SK-N-SH (cell line): ENCODE results near the gene MAPK10. TPM values are rescaled to one million over a fixed set of nuclear protein-coding genes. Genes with fewer than 3 reads are reported as not detected.

Experiments used
- CTCF ChIA-PET: fragments of 300-600, 350-600 bp; formaldehyde crosslinking; extraction: SDS; loops from one replicate; lab custom pipeline; 2021; lab: Yijun Ruan, JAX
- POLR2A ChIA-PET: fragments of 350-600 bp; sonication (Branson Sonifier 250); formaldehyde crosslinking; extraction: SDS; loops from one replicate; lab custom pipeline; 2020; ENCODE audit warnings: antibody characterized with exemption, inconsistent platforms; lab: Yijun Ruan, JAX
- DNase-seq: peaks from one replicate; pipeline ENCODE4 v3.0.0; 2012
- H2AFZ ChIP-seq: fragments of 200-600 bp; sonication (generic); 2 replicates; pipeline ENCODE4 v1.8.1; 2016; ENCODE audit warnings: antibody characterized with exemption, mild to moderate bottlenecking, low read depth
- H3F3A ChIP-seq: fragments of 200-600 bp; sonication (generic); replicated peaks from 2 replicates; pipeline ENCODE3; 2016; ENCODE audit warnings: antibody characterized with exemption, mild to moderate bottlenecking; ENCODE audit not compliant: insufficient read depth
- H3K27ac ChIP-seq, 2 experiments: fragments of 200-500 bp in 1 of 2; fragments of 200-600 bp in 1 of 2; sonication (Bioruptor generic) in 1 of 2; sonication (generic), shearing (Covaris generic) in 1 of 2; 2 replicates each; pipeline versions ENCODE4 v1.5.1 to v1.6.1; 2014 to 2016; ENCODE audit warnings: low read depth in 2 of 2, inconsistent platforms in 1 of 2, low read length in 1 of 2, mild to moderate bottlenecking in 1 of 2, mixed read lengths in 1 of 2
- H3K27me3 ChIP-seq: fragments of 200-600 bp; sonication (generic), shearing (Covaris generic); 2 replicates; pipeline ENCODE4 v1.6.1; 2016; ENCODE audit warnings: mixed run types; ENCODE audit not compliant: insufficient read depth
- H3K36me3 ChIP-seq, 2 experiments: fragments of 200-500 bp in 1 of 2; fragments of 200-600 bp in 1 of 2; sonication (Bioruptor generic) in 1 of 2; sonication (generic) in 1 of 2; replicated peaks in 1 of 2; 2 replicates each; pipeline versions ENCODE3 to v1.5.1; 2014 to 2016; ENCODE audit warnings: low read length in 1 of 2, mild to moderate bottlenecking in 1 of 2; ENCODE audit not compliant: insufficient read depth in 2 of 2, control insufficient read depth in 1 of 2
- H3K4me1 ChIP-seq, 2 experiments: fragments of 200-500 bp in 1 of 2; fragments of 200-600 bp in 1 of 2; sonication (Bioruptor generic) in 1 of 2; sonication (generic), shearing (Covaris generic) in 1 of 2; 2 replicates each; pipeline versions ENCODE4 v1.5.1 to v1.6.1; 2014 to 2016; ENCODE audit warnings: low read depth in 1 of 2, low read length in 1 of 2, mixed run types in 1 of 2; ENCODE audit not compliant: insufficient read depth in 2 of 2, control insufficient read depth in 1 of 2
- H3K4me2 ChIP-seq: fragments of 200-600 bp; sonication (generic), shearing (Covaris generic); 2 replicates; pipeline ENCODE4 v1.6.1; 2017; ENCODE audit warnings: mixed run types
- H3K4me3 ChIP-seq, 2 experiments: fragments of 200-500 bp in 1 of 2; fragments of 200-600 bp in 1 of 2; sonication (Bioruptor generic) in 1 of 2; sonication (generic), shearing (Covaris generic) in 1 of 2; 2 replicates each; pipeline versions ENCODE4 v1.5.1 to v1.8.1; 2014 to 2016; ENCODE audit warnings: low read depth in 2 of 2, inconsistent platforms in 1 of 2, low read length in 1 of 2, mild to moderate bottlenecking in 1 of 2, mixed read lengths in 1 of 2, moderate library complexity in 1 of 2
- H3K79me2 ChIP-seq: fragments of 200-600 bp; sonication (generic); 2 replicates; pipeline ENCODE4 v1.8.1; 2017; ENCODE audit warnings: mild to moderate bottlenecking; ENCODE audit not compliant: insufficient read depth
- H3K9ac ChIP-seq: fragments of 200-600 bp; sonication (generic); 2 replicates; pipeline ENCODE4 v1.6.1; 2017; ENCODE audit warnings: mixed run types
- H3K9me2 ChIP-seq: fragments of 200-600 bp; sonication (generic); 2 replicates; pipeline ENCODE4 v1.6.1; 2017; ENCODE audit warnings: mixed run types
- H3K9me3 ChIP-seq: fragments of 200-600 bp; sonication (generic); 2 replicates; pipeline ENCODE4 v1.6.1; 2017; ENCODE audit warnings: mixed run types, mild to moderate bottlenecking, moderate library complexity
- H4K20me1 ChIP-seq: fragments of 200-600 bp; sonication (generic); 2 replicates; pipeline ENCODE4 v1.6.1; 2017; ENCODE audit warnings: mild to moderate bottlenecking, mixed run types; ENCODE audit not compliant: insufficient read depth
- ELF1 ChIP-seq: IDR thresholded peaks from 2 replicates; pipeline ENCODE4 v1.4.0; 2012
- FOSL2 ChIP-seq: IDR thresholded peaks from 2 replicates; pipeline ENCODE4 v1.4.0; 2012; ENCODE audit warnings: low read depth, mild to moderate bottlenecking, moderate library complexity, borderline replicate concordance
- FOXJ3 ChIP-seq: sonication (generic); formaldehyde crosslinking; IDR thresholded peaks from 2 replicates; pipeline ENCODE4 v1.5.1; 2020; ENCODE audit warnings: mild to moderate bottlenecking, missing genetic modification reagents
- MXI1 ChIP-seq: IDR thresholded peaks from 2 replicates; pipeline ENCODE4 v1.6.1; 2012; ENCODE audit warnings: mild to moderate bottlenecking, low read depth, low read length, improper control_type of control experiment
- NFIC ChIP-seq: IDR thresholded peaks from 2 replicates; pipeline ENCODE4 v1.4.0; 2012; ENCODE audit warnings: borderline replicate concordance
- PBX3 ChIP-seq: IDR thresholded peaks from 2 replicates; pipeline ENCODE4; 2012
- POLR2AphosphoS5 ChIP-seq: IDR thresholded peaks from 2 replicates; pipeline ENCODE4 v1.6.1; 2012; ENCODE audit warnings: low read depth, low read length
- RCOR1 ChIP-seq: fragments of 150-350 bp; IDR thresholded peaks from 2 replicates; pipeline ENCODE4 v1.6.1; 2017; ENCODE audit warnings: antibody characterized with exemption, low read length
- REST ChIP-seq: IDR thresholded peaks from 2 replicates; pipeline ENCODE4 v1.6.1; 2012; ENCODE audit warnings: mild to moderate bottlenecking, low read depth, low read length, moderate library complexity
- RXRA ChIP-seq: IDR thresholded peaks from 2 replicates; pipeline ENCODE4 v1.4.0; 2012; ENCODE audit warnings: low read depth, mild to moderate bottlenecking, borderline replicate concordance
- SIN3A ChIP-seq: IDR thresholded peaks from 2 replicates; pipeline ENCODE4 v1.6.1; 2012; ENCODE audit warnings: low read depth, mild to moderate bottlenecking, low read length, moderate library complexity, borderline replicate concordance
- SMC3 ChIP-seq: IDR thresholded peaks from 2 replicates; pipeline ENCODE4 v1.6.1; 2012; ENCODE audit warnings: low read depth, low read length, improper control_type of control experiment
- TAF1 ChIP-seq: IDR thresholded peaks from 2 replicates; pipeline ENCODE4 v1.6.1; 2012; ENCODE audit warnings: low read depth, mild to moderate bottlenecking, low read length, moderate library complexity, borderline replicate concordance
- TCF12 ChIP-seq: IDR thresholded peaks from 2 replicates; pipeline ENCODE4 v1.4.0; 2012
- TEAD4 ChIP-seq: IDR thresholded peaks from 2 replicates; pipeline ENCODE4 v1.4.0; 2012; ENCODE audit warnings: mild to moderate bottlenecking, borderline replicate concordance; ENCODE audit not compliant: insufficient read depth
- USF1 ChIP-seq: IDR thresholded peaks from 2 replicates; pipeline ENCODE4 v1.4.0; 2012; ENCODE audit warnings: low read depth, borderline replicate concordance
- USF2 ChIP-seq: fragments of 150-350 bp; IDR thresholded peaks from 2 replicates; pipeline ENCODE4 v1.6.1; 2017; ENCODE audit warnings: antibody characterized with exemption, low read length, low read depth, borderline replicate concordance
- YY1 ChIP-seq: IDR thresholded peaks from 2 replicates; pipeline ENCODE4 v1.4.0; 2012; ENCODE audit warnings: low read depth, mild to moderate bottlenecking
- ZBTB33 ChIP-seq: IDR thresholded peaks from 2 replicates; pipeline ENCODE4 v1.4.0; 2012; ENCODE audit warnings: low read depth, borderline replicate concordance
- WGBS: methylation state at CpG from one replicate; pipeline ENCODE4 v1.1.6; 2017; ENCODE audit warnings: low lambda C conversion rate; 5-methylcytosine and 5-hydroxymethylcytosine counted together
- polyA plus RNA-seq, 3 experiments: library from polyadenylated mRNA; depleted of rRNA; stranded (reverse); fragments of >200 nt; gene quantifications; 2 replicates each; pipeline ENCODE4 v1.2.3, GENCODE V29; 2012

MAPK10 gene
- polyA plus RNA-seq, 1 of the 3 experiments (the other 2 are of a cell fraction) = 8.1 TPM

- 29% methylated on average over 1 of the region's 1 CpG for WGBS
- no peaks in the 10 kb centered on the region for H4K20me1 ChIP-seq
Measured at GRCh38 chr4:86333236-86333635, 26.6 kb downstream of the MAPK10 start.

More at GRCh38 chr4:86333236-86333635, 26.6 kb downstream of the MAPK10 start:
- H3K4me2 ChIP-seq = no peak overlapping the region
- DNase-seq = no peak
- H3K36me3 ChIP-seq = no peaks in the 10 kb centered on the region
- H2AFZ ChIP-seq = no peak overlapping the region
- POLR2A ChIA-PET = no interaction called here
- H3K79me2 ChIP-seq = no peaks in the 10 kb centered on the region
- TF ChIP-seq POLR2AphosphoS5 (no peak), FOXJ3 (no peak), USF2 (no peak), SMC3 (no peak), YY1 (no peak), FOSL2 (no peak), REST (no peak), NFIC (no peak), TEAD4 (no peak), USF1 (no peak), MXI1 (no peak), SIN3A (no peak), RXRA (no peak), PBX3 (no peak), TAF1 (no peak), RCOR1 (no peak), ZBTB33 (no peak), TCF12 (no peak), ELF1 (no peak)
- TF ChIP-seq, all 33 proteins: peak for 0
- Histone ChIP-seq H3K27ac (no peak overlapping the region), H3K9me3 (no peaks in the 10 kb centered on the region), H3K27me3 (no peaks in the 10 kb centered on the region), H3K4me1 (peaks cover under 1 to 3% of the 10 kb centered on the region in 2 experiments; a peak in 2 of 4 replicates), H3F3A (no peaks in the 10 kb centered on the region), H3K9ac (no peak overlapping the region), H3K4me3 (no peak overlapping the region), H3K9me2 (no peaks in the 10 kb centered on the region)
- CTCF ChIA-PET = no interaction called here
